IPS-11a (cell line): ENCODE measurements around the gene CANX.

Experiments
- H3K4me3 ChIP-seq: one replicate; pipeline ENCODE4 v1.5.1; 2013; ENCODE audit warnings: low read depth, low read length, control low read depth

CANX gene

DNA sequence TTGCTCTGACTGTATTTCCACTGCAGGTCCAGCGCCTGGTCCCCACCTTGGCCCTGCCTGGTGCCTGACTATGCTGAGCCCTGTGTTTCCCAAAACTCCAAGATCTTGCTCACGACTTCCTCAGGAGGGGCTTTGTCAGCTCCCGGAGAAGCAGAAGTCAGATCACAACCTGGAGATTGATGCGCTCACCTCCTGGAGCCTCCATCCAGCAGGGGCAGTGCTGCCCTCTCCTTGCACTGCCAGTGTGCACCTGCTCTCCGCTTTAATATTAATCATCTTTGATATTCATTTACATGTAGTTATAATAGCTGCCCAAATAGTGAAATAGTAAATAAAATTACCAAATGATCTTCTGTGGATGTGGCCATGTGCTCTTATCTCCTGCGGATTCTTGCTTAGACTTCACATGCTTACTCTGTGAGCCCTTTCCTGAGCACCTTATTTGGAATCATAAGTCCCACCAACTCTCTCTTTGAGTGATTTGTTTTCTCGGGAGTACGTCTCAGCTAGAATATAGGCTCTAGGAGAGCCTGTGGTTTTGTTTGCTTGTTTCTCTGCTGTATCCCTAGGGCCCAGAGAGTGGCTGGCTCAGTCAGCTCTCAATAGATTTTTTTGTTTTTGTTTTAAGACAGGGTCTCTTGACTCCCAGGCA is 51.2 kb downstream of the CANX start:
- H3K4me3 ChIP-seq: no peak overlapping the region

DNA sequence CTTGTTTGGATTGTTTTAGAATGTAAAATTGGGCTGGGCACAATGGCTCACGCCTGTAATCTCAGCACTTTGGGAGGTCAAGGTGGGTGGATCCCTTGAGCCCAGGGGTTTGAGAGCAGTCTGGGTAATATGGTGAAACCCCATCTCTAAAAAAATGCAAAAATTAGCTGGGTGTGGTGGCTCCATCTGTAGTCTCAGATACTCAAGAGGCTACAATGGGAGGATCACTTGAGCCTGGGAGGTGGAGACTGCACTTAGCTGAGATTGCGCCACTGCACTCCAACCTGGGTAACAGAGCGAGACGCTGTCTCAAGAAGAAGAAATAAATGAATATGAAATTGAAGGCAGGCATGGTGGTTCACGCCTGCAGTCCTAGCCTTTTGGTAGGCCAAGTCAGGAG is 55.2 kb downstream of the CANX start:
- no peak overlapping the region for H3K4me3 ChIP-seq

DNA sequence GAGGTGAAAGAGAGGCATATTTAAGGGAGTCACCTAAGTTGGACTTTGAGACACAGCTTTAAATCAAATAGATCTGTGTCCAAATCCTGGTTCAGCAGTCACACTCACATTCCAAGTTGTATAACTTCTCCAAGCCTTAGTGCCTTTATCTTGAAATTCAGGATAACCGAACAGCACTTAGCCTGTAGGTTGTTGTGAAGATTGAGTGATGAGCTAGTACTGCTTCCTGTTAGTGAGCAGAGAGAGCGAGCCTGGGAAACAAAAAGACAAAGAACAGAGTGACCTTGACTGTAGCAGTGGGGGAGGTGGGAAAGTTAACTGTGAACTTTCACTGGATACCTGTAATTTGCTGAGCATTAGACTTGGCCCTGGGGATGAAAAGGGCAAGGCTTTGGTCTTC is 56.3 kb downstream of the CANX start:
- no peak overlapping the region for H3K4me3 ChIP-seq

DNA sequence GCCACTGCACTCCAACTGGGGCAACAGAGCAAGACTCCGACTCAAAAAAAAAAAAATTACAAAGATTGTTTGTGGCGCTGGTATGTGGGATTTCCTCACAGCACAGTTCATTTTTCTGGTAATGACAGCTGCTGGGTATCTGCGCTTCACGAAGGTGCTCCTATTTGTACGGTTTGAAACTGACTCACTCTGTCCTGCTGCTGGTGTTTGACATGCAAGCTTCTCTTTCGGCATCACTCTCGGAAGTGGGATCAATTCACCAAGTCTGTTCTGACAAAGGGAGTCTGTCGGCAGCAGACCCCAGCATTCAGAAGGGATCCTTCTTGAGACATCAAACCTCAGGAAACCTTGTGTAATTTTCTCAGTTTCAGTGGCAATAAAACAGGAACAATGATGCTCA is 60.2 kb downstream of the CANX start:
- no peak overlapping the region for H3K4me3 ChIP-seq

DNA sequence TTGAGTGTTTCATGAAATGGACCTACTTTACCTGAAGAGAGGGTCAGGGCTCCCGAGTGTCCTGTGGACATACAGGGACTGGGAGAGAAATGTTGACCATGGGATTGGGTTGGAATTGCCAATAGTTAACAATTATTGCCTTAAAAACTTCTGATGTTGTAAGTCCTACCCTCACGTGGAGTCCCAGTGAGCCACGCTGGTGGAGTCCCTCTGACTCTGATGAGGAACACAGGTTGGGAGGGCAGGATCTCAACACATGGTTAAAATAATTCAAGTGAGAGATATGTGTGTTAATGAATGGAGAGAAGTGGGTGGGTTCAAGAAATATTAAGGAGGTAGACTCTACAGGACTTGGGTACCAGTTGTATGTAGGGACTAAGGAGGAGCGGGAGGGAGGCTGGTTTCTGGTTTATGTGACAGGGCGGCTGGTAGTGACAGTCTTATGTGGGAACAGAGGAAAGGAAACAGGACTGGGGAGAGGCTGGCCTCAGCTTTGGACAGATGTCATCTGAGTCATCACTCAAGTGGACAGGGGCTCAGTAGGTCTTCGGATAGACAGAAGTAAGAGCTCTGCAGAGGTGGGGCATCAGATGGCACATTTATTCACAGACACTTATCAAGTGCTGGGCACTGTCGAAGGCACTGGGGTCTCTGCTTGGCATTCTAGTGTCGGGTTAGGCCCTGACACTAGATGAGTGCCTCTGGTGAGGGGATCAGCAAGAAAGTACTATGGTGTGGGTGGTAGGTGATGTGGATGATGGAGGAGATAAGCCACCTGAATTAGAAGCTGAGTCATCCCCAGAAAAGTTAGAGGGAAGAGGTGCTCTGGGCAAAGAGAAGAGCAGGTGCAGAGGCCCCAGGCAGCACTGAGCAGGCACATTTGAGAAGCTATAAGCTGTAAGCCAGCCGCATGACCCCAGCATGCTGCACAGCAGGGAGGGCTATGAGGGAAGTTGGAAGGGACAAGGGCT is 61.1 kb downstream of the CANX start:
- no peak overlapping the region for H3K4me3 ChIP-seq

DNA sequence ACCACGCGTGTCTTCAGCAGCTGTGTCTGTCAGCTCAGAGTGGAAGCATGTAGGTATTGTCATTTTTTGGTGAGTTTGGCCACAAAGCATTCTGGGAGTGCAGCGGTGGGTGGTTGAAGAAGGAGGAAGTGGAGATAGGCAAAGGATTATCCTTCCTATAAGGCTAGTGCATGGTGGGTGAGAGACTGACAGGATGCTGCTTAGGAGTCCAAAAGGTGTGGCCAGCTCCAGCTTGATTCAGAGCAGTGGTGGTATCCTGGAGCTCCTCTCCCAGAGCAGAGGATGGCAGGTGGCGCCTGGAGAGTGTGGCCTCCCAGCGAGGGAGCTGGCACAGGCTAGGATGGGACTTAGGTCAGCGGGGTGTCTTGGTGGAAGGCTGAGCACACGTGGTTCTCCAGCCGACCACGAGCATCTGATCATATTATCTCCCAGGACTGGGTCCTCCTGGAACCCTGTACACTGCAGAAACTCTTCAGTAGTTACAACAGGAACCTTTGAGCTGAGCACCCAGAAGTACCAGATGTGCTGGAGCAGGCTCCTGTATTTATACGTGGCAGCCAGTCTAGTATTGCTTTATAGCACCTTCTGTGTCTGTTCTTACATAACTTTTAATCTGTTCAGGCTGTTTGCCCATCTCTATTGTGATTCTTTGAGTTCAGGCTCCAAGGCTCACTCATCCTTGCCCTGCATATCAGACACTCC is 63.5 kb downstream of the CANX start:
- no peak overlapping the region for H3K4me3 ChIP-seq

DNA sequence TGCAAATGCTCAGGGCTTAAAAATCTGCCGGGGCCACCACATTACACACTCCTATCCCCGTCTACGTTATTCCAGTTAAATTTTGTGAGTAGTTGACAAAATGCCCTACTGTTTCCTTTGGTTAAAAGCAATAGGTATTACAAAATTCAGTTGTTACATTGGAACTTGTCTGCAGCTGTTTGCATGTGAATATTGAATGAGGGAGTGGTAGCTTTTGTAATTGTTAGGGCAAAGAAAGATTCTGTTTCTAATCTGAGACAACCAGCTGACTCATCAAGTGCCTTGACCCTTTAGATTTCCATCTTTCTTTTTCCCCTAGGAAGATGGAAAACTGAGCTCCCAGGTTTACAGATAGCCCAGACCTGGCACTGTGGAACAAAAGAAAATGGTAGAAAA is 64.0 kb downstream of the CANX start:
- no peak overlapping the region for H3K4me3 ChIP-seq

DNA sequence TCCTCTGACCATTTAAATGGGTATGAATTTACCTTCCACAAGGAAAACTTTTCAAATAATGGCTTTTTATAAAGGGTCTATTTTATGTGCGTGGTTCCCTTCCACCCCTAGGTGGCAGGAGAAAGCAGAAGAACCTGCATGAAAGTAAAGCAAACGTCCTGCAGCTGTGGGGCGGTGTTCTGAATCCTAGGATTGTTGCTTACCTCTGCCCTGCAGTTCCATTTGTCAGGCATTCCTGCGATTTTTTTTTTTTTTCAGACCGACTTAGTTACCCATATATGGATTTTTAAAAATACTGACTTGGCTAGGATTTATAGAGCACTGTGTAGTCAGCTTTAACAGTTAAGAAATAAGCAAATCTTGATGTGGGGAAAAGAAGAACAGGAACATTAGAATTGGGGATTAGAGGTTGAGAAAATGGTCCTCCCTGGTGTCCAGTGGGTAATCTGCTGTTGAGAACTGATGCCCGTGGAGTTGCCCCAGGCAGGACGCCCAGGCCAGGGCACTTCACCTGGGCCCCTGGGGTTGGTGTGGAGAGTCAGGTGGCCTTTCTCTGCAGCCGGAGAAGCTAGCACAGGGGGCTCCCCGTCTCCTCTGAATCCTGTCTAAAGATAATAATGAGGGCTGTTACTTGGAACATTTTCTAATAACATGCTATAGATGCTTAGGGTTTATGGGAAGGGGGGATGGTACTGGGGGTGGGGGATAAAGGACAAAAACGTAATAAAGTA is 64.6 kb downstream of the CANX start:
- H3K4me3 ChIP-seq: no peak overlapping the region

DNA sequence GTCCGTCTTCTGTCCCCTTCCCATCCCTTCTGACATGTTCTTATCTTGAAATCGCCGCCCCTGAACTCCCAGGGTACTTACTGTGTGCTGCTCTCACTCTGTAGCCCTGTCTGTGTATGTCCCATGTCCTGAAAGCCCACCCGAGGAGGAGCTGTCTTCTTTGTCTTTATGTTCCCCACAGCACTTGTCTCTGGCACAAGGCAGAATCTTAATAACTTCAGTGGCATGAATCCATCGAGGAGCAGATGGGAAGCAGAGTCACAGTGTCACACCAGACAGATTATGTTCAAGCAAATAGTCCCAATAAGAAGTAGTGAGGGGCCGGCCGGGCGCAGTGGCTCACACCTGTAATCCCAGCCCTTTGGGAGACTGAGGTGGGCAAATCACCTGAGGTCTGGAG is 65.3 kb downstream of the CANX start:
- no peak overlapping the region for H3K4me3 ChIP-seq

DNA sequence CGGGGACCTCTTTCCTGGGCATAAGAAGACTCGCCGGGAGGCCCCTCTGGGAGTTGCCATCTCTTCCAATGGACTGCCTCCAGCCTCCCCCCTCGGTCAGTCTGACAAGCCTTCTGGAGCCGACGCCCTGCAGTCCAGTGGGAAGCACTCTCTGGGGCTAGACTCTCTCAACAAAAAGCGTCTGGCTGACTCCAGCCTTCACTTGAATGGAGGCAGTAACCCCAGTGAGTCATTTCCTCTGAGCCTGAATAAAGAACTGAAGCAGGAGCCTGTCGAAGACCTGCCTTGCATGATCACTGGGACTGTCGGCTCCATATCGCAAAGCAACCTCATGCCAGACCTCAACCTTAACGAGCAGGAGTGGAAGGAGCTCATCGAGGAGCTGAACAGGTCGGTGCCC is 66.6 kb downstream of the CANX start:
- H3K4me3 ChIP-seq: no peak overlapping the region

DNA sequence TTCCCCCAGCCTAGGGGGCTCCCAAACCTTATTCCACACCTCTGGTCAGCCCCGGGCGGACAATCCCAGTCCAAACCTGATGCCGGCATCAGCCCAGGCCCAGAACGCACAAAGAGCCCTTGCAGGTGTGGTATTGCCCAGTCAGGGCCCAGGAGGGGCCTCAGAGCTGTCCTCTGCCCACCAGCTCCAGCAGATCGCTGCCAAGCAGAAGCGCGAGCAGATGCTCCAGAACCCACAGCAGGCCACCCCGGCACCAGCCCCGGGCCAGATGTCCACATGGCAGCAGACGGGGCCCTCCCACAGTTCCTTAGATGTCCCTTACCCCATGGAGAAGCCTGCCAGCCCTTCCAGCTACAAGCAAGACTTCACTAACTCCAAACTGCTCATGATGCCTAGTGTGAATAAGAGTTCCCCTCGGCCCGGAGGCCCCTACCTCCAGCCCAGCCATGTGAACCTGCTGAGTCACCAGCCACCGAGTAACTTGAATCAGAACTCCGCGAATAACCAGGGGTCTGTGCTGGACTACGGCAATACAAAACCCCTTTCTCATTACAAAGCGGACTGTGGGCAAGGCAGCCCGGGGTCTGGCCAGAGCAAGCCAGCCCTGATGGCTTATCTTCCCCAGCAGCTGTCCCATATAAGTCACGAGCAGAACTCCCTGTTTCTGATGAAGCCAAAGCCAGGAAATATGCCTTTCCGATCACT is 67.4 kb downstream of the CANX start:
- no peak overlapping the region for H3K4me3 ChIP-seq

DNA sequence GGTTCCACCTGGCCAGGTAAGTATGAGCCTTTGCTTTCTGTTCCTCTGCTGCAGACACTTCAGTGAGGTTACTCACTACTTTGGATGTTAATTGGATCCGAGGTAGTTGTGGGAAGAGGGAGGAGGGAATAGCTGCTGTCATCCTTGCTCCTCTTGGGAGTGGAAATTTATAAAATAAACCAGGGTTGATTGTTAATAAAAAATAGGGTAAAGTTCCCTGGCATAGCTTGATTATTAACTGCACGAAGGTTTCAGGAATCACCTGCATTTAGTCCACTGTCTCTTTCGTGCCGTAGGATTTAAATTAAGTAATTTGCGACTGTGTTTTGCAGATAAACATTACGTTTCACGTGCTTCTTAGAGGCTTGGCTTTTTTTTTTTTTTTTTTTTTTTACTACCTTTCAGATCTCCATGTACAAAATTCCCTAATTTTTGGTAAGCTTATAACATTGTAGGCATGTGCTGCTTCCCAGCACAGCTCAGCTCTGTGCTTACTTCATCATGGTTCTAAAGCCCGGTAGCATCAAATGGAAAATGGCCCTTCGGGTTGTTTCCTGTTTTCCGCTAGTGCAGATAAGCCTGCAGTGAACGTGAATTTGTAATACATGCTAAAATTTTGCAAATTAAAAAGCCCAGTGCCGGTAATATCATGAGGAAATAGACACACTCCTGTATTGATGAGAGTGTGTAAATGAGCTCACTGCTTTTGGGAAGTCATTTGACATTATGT is 68.1 kb downstream of the CANX start:
- H3K4me3 ChIP-seq: no peak overlapping the region

DNA sequence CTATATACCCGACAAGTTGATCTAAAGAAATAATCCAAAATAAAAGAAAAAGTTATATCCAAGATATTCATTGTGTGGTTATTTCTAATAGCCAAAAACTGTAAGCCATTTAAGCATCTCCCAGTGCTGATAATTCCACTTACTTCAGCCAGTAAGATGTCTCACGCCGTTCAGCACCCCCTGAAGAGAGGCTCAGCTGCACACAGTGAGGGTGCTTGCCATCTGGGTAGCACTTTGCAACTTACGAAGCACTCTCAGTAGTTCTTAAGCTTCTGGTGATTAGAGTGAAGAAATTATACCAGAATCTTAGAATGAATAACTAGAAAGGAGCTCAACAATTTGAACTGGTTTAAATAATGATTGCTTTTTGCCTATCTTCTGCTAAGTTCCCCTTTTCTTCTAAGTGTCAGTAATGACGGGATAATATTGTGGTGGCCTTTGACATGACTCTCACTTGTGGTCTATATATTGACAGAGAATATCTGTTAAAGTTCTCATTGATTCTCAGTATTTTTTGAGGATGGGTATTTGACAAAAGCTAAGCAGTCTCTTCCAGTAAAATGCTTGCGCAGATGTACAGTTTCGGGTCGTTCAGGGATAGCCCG is 68.8 kb downstream of the CANX start:
- no peak overlapping the region for H3K4me3 ChIP-seq

DNA sequence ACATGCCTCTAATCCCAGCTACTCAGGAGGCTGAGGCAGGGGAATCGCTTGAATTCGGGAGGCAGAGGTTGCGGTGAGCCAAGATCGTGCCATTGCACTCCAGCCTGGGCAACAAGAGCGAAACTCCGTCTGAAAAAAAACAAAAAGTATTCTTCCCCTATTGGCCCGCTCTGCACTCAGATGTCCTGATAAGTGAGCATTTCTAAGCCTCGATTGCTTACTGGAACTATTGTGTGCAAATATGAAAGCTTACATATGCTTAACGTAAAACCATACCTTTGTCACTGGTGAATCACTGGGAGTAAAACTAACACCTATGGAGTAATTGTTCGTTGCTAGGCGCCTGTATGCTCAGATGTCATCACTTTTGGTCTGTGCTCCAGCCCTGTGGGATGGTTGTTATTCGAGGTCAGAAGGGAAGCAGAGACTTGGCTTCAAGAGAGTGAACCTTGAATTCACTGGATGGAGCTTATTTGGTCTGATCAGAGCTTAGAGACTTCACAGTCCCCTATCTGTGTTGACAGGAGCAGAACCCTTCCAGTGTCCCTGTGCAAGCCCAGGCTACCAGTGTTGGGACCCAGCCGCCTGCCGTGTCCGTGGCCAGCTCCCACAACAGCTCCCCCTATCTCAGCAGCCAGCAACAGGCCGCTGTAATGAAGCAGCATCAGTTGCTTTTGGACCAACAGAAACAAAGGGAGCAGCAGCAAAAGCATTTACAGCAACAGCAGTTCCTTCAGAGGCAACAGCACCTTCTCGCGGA is 69.7 kb downstream of the CANX start:
- no peak overlapping the region for H3K4me3 ChIP-seq

DNA sequence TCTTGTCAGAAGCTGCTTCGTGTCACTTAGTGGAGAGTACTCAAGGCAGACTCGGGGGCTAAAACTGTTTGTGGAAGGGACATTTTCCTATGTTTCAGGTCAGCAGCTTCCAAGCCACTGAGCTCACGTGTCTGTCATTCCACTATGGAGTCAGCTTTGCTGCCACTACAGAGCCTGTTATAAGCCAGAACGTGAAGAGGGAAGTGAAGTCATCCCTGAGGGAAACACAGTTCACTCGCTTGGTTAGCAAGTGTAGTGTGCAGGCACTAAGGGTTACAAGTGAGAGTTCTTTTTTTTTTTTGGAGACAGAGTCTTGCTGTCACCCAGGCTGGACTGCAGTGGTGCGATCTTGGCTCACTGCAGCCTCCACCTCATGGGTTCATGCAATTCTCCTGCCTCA is 70.5 kb downstream of the CANX start:
- no peak overlapping the region for H3K4me3 ChIP-seq

DNA sequence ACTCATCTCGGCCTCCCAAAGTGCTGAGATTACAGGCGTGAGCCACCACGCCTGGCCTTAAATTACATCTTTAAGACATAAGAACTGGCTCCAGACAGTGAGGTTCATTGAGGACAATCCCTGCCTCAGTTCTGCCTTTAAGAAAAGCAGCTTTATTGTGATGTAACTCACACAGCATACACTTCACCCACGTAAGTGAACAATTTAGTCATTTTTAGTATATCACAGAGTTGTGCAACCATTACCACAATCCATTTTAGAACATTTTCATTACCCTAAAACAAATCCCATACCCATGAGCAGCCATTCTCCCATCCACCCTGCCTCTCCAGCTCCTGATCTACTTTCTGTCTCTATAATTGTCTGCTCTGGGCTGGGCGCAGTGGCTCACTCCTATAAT is 71.0 kb downstream of the CANX start:
- no peak overlapping the region for H3K4me3 ChIP-seq

DNA sequence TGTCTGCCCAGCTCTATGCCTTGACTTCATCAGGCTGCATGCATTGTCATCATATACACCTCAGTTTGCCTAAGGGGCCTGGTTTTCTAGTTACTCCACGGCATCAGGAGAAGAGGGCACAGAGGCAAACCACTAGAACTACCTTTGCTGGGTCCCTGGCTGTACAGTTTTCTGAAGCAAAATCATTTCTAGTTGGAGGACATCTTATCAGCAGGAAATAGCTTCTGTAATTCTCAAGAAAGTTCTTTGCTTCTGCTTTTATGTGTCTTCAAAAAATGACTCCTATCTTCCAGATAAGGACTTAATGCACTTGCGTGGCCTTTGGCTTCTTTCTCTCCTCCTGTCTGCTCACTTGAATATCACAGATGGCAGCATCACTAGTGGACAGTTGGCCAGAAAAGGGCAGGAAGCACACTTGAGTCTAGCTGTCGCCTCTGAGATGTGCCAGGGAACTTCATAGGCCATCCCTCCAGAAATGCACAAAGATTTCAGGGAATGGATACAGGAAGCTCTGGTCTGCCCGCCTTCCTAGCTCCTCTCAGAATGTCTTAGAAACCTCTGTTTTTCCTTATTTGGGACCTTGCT is 72.6 kb downstream of the CANX start:
- no peak overlapping the region for H3K4me3 ChIP-seq

DNA sequence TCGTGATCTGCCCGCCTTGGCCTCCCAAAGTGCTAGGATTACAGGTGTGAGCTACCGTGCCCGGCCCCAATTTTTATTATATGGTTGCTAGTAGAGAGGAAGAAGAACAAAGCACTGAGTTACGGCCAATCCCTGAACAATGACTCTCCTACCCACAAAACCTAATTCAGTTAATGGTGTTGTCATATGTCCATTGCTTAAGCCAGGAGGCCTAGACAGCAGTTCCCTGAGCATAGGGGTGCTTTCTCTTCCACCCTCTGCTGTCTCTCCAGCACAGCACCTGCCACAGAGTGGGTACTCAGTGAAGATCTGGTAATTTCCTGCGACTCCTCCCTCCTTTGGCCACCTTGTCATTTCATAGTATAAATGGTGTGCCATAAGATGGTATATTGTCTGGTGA is 73.6 kb downstream of the CANX start:
- no peak overlapping the region for H3K4me3 ChIP-seq
